SU-DHL-6 (cell line): ENCODE measurements around the gene FRMD1.

Experiments
- EZH2phosphoT487 ChIP-seq: fragments of 200-600 bp; sonication (generic), shearing (Covaris generic); conservative IDR thresholded peaks from 2 replicates; pipeline ENCODE4 v1.6.1; 2018; ENCODE audit warnings: mild to moderate bottlenecking, antibody characterized with exemption, low read length, moderate library complexity, mixed read lengths
- TF ChIP-seq, protein P1 (sequence below): fragments of 200-600 bp; sonication (generic); IDR thresholded peaks from one replicate; pipeline ENCODE4 v1.5.1; 2017; ENCODE audit warnings: antibody characterized with exemption, mild to moderate bottlenecking, low read length, moderate library complexity; ENCODE audit not compliant: insufficient read depth, poor library complexity, severe bottlenecking

DNA sequence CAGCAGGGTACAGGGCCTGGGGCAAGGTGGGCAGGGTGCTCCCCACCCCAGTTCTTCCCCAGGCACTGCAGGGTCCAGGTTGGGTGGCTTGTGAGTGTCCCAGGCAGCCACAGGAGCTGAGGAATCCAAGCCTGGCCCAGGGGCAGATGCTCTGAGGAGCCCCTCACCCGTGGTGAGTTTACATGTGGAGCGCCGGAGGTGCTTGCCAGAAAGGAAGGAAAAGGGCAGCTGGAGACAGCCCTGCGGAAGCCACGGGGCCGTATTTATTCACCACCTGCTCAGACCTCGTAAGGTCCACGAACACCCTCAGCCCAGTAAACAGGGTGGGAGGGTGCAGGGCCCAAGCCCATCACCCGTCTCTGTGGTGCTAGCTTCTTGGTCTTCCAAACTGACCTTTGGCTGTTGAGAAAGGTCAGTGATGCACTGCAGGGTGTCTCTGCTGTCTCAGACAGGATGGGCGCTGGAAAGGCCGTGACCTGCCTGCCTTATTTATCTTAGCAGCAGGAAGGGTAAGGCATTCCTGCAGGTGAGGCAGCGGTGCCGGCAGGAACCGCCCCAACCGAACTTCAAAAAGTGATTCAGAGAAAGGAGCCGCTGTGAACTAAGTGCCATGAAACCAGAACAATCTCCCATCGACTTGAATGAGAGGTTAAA, 4.0 kb upstream of the FRMD1 start:
- TF ChIP-seq, protein P1, sequence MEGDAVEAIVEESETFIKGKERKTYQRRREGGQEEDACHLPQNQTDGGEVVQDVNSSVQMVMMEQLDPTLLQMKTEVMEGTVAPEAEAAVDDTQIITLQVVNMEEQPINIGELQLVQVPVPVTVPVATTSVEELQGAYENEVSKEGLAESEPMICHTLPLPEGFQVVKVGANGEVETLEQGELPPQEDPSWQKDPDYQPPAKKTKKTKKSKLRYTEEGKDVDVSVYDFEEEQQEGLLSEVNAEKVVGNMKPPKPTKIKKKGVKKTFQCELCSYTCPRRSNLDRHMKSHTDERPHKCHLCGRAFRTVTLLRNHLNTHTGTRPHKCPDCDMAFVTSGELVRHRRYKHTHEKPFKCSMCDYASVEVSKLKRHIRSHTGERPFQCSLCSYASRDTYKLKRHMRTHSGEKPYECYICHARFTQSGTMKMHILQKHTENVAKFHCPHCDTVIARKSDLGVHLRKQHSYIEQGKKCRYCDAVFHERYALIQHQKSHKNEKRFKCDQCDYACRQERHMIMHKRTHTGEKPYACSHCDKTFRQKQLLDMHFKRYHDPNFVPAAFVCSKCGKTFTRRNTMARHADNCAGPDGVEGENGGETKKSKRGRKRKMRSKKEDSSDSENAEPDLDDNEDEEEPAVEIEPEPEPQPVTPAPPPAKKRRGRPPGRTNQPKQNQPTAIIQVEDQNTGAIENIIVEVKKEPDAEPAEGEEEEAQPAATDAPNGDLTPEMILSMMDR: no peak
- TF ChIP-seq EZH2phosphoT487: no peak
